Skeletal muscle cell (primary cell): ENCODE results near the gene PTPRN2.

ENCODE experiments used
- DNase-seq: peaks from one replicate; pipeline ENCODE4 v3.0.0-alpha.2; 2010; ENCODE audit warnings: low read depth
- H3K4me3 ChIP-seq: 2 replicates; pipeline ENCODE4 v1.5.1; 2011; ENCODE audit warnings: low read depth, mild to moderate bottlenecking, control low read depth, low read length, moderate library complexity

PTPRN2 gene

DNA sequence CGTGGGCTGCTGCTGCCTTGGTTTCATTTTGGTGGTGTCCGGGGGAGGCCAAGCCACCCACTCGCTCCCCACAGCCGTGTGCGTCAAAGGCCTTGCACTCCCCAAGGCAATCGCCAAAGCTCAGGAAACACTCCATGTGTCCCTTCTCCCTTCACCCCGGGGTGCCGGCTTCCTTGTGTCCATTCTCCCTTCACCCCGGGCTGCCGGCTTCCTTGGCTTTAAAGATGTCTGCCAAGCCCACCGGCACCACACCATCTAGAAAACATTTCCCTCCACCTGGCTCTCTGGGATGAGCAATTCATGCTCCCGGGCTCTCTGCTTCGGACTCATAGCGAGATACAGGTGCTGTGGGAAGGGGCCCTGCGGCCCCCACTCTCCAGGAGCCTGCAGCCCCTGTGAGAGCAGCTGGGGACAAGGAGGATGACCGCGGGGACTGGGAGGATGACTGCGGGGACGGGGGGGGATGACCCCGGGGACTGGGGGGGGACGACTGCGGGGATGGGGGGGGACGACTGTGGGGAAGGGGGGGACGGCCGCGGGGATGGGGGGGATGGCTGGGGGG is 928.7 kb downstream of the PTPRN2 start:
- no peak overlapping the region for H3K4me3 ChIP-seq
- no peak for DNase-seq

DNA sequence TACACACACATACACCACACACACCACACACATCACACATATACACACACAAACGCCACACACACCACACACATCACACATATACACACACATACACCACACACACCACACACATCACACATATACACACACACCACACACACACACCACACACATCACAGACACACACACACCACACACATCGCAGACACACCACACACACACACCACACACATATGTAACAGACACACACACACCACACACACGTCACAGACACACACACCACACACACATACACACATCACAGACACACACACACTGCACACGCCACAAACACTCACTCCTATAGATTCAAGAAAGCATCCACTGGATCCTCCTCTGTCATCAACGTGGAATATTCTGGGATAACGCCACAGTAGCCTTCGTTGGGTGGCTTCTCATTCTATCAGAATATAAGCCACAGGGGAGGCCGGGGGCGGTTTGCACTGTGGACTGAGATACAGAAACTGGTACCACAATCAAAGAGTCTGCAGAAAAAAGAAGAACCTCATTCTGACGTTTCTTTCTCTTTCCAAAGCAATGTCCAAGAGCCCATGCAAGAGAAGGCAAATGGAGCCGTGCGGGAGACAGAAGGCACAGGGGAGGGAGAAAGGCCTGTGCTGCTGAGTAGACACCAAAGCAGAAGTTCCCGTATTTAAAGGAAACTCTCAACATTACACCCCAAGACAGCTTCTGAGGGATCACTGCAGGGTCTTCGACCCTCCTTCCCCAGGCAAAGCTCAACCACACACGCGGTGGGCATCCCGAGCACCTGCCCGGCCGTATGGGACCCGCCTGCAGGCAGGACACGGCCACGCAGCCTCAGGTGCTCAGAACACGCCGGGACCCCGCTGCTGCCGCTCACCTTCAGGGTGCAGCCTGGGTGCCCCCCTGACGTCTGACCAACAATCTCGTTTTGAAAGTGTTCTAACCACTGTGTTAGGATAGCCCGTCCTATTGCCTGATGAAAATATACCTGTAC is 929.6 kb downstream of the PTPRN2 start:
- DNase-seq: no peak
- no peak overlapping the region for H3K4me3 ChIP-seq

DNA sequence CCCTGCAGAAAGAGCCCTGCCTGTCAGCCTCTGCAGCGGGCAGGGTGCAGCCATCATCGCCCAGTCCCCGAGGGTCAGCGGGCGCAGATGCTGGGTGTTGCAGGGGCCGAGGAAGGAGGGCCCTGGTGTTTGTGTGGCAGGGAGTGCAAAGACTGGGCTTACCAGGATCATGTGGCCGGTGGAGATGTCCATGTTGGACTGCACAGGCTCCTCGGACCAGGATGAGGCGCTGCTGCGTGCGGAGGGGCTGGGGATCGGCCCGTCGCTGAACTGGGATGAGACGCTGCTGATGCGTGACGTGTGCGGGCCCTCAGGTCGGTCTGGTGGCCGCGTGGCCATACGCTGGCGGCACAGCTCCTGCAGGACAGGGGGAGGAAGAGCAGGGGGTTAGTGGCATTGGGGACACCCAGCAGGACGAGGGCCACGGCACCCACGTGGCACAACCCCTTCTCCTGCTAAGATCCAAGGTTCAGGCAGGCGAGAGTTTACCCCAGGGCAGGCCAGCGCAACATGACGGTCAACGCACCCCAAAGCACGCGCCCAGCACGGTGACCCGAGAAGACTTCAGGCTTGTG is 931.3 kb downstream of the PTPRN2 start:
- no peak overlapping the region for H3K4me3 ChIP-seq
- DNase-seq: no peak

DNA sequence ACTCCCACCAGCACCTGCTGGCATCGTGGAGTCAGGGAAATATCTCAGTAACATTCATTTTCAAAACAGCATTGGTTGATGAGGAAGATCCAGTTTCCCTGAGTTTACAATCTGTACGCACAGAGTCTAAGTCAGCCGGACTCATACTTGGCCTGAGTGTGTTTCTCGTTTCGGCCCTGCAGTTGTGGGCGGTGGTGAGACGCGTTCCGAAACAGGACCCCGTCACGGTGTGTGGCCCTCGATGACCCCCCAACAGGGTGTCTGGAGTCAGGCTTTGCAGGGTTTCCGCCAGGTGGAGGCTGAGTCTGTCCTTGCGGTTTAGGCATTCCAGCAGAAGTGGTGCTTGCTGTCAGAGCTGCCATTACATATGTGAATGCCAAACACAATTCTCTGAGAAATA is 933.3 kb downstream of the PTPRN2 start:
- DNase-seq: no peak

DNA sequence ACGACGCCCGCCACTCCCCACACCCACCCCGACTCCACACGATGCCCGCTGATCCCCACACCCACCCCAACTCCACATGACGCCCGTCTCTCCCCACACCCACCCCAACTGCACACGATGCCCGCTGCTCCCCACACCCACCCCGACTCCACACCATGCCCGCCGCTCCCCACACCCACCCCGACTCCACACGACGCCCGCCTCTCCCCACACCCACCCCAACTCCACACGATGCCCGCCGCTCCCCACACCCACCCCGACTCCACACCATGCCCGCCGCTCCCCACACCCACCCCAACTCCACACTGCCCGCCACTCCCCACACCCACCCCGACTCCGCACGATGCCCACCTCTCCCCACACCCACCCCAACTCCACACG is 933.8 kb downstream of the PTPRN2 start:
- no peak overlapping the region for H3K4me3 ChIP-seq
- DNase-seq: no peak

More for the DNA sequence above, 933.3 kb downstream of the PTPRN2 start:
- H3K4me3 ChIP-seq: no peak overlapping the region

DNA sequence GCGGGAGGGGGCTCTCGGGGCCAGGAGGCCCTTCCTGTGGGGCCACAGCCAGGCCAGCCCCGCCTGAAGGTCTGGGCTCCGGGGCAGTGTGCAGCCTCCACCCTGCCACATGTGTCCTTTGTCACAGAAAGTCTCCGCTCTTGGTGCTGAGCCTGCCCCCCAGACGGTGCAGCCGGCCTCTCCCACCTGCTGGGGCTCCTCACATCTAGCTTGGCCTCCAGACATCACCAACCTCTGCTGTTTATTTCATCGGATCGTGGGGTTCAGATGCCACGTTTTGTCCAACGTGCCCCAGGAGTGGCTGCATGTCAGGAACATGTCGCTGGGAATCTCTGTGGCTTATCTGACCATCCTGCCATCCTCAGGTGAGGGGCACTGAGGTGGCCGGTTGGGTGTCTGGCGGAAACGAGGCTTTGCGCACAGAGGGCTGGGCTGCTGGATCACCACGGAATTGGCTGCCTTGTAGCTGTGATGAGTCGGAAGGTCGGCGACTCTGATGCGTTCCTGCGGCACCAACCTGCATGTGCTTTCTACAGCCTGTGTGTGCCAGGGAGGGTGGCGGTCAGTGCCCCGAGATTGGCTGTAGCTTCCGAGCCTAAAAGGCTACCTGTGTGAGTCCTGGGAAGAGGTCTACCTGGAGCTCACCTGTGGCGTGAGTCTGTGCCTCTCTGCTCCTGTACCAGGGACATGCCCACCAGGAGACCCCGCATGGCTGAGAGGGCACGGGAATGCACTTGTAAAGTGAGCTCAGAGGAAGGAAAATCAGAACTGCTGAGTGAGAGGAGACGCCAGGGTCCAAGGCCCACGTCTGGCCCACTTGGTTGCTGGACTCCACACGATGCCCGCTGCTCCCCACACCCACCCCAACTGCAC is 934.4 kb downstream of the PTPRN2 start:
- DNase-seq: no peak
- no peak overlapping the region for H3K4me3 ChIP-seq

DNA sequence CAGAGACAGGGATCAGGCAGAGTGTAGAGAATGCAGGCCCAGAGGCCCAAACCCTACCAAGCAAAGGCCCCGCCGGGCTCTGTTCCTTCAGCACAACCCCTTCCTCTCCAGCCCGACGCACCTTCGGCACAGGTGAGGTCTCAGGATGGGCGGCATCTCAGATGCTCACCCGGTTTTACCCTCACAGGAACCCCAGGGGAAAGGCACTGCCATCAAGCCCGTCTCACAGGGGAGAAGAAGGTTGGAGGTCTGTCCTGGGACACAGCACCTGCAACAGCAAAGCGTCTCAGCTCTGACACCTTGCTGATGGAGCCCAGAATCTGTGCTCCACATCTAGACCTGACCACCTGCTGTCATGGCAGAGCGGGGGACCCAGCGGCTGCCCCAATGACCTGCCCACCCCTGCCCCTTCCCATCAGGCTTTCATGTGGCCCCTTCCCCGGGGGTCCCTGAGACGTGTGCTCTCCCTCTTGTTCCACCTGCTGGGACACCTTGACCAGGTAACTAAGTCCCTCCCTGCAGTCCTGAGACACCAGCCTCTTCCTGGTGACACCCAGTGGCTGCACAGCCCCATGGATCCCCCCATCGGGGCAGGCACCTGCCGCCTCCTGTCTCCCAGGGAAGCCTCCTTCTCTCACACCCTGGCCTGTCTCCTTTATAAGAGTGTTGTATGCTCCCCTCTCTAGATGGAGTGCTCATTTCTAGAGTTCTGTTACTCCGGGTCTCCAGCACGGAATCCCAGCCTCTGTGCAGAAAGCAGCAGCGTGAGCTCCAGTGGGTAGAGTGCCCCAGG is 935.3 kb downstream of the PTPRN2 start:
- DNase-seq: no peak
- no peak overlapping the region for H3K4me3 ChIP-seq

DNA sequence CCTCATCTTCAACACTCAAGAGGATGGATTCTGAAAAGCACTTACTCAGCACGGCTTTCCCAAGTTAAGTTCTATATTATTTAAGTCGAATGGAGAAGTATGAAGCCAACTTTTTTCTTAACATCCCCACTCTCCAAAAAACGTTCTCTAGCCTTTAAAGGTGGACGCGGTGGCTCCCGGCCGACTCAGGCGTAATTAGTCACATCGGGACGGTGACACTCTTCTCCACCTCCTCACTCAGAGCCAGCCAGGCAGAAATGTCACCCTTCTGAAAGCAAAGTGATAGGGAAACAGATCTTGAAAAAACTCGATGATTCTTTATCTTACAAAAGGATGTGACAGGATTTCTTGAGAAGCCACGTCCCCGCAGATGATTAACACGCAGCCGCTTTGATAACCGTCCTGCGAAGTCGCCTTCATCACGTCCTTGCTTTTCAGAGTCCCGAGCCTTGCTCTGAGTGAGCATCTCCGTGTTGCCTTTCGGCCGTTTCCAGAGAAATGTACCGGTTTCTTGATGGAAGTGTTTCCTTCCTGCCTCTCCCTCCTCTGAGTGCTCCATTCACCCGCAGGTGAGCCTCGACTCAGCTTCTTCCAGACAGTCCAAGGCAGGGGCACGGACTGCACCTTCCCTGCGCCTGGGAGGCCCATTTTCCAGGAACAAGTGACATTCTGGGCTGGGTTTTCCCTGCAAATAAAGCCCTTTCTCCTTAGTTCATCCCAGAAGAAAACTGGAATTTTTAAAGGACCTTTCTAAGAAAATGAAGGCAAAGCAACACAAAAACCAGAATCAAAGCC is 936.1 kb downstream of the PTPRN2 start:
- no peak overlapping the region for H3K4me3 ChIP-seq
- no peak for DNase-seq

DNA sequence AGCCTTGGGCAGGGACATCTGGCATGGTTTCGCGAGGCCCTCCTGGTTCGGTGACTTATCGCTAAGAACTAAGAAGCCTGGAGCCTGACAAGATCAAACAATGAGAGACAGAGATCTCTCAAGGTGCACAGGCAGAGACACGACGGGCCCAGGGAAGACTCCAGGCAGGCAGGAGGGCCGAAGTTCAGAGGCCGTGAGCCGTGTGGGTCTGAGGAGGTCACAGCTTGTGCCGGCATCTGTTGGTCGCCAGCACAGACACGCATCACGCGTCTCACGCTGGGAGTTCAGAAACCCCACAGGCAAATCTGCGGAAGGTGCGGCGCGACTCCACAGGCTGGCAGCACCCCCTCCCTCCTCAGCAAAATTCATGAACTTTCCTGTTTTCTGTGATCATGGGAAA is 936.8 kb downstream of the PTPRN2 start:
- no peak overlapping the region for H3K4me3 ChIP-seq
- no peak for DNase-seq

DNA sequence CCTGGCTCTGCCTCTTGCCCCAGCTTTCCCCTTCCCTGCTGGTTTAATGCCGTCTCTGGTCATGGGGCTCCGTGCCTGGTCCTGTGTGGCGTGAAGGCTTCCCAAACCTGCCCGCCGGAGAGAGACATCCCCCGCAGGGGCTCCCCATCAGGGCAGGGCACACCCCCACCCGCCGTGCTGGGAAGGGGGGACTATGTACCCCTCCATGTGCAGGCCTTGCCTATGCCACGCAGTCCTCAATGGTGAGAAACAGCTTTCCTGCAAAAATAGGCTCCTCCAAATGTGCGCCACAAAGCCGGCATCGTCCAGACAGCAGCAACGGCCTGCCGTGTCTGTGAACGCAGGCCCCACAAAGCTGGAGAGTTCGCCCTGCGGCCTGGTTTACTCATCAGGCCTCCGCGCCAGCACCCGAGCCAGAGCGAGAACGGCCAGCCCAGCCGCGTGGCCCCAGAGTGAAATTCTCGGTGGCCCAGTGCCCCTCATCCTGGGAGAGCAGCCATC is 937.4 kb downstream of the PTPRN2 start:
- no peak for DNase-seq
- no peak overlapping the region for H3K4me3 ChIP-seq

DNA sequence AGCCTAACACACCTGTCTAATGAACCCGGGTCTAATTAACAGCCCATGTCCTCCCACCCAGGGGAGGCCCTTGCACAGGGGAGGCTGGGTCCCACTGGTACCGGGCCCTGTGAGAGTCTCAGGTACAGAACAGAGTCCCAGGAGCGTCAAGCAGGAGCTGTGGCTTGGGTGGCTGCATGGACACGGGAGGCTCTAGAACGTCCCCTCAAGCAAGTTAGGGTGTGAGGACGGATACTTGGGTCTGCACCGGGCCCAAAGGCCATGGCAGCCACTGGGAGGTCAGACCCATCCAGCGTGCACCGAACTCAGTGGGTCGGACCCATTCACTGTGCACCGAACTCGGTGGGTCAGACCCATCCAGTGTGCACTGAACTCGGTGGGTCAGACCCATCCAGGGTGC is 941.1 kb downstream of the PTPRN2 start:
- no peak overlapping the region for H3K4me3 ChIP-seq
- no peak for DNase-seq

DNA sequence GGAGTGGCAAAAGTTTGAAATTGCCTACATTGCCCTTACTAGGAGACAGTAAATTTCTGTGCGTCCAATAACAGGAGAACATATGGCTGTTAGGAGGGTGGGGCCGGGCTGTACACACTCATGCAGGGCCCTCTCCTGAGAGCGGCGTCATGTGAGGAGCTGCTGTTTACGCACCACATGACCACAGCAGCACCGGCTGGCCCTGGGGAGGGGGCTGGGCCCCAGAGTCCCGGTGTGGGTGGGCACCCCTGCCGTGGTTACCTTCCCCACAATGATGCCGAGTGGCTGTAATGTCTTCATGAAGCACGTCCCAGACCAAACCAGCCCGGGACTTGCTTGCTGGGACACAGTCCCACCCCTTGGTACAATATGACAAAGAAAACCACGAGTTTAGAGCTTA is 942.1 kb downstream of the PTPRN2 start:
- DNase-seq: no peak

DNA sequence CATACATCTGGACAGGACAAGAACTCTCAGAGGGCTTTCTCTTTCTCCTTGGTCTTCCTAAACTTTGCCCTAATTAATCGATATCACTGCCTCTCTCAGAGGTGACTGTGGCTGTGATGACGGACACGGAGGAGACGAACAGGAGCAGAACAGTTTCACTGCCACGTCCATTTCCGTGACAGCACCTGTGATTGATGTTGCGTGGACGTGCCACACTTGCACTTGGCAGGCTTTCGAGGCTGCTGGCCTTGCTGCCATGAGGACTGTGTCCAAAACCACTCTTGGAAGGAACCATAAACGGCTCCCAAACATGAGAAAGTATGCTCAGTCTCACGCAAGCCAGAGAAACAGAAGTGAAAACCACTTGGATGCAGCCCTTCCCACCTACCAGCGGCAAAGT is 942.7 kb downstream of the PTPRN2 start:
- no peak overlapping the region for H3K4me3 ChIP-seq
- no peak for DNase-seq

More for the DNA sequence above, 942.1 kb downstream of the PTPRN2 start:
- no peak overlapping the region for H3K4me3 ChIP-seq

DNA sequence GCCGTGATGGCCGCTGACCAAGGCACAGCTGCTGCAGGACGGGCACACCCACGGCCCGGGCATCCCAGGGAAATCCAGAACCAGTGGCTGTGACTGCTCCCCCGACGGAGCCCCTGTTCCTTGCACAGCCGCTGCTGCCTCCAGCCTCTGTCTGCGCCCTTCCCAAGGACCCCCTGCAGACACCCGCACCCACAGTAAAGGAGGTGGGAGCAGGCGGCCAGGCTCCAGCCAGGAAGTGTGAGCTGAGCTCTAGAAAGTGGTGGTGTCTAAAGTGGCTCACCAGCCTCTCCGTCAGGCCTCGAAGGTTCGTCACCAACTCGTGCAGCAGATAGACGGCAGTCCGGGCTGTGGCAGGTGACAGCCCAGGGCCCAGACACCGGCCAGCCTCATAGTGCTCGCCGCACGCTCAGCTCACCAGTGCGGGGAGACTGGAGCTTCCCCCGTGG is 944.1 kb downstream of the PTPRN2 start:
- no peak overlapping the region for H3K4me3 ChIP-seq
- DNase-seq: no peak

DNA sequence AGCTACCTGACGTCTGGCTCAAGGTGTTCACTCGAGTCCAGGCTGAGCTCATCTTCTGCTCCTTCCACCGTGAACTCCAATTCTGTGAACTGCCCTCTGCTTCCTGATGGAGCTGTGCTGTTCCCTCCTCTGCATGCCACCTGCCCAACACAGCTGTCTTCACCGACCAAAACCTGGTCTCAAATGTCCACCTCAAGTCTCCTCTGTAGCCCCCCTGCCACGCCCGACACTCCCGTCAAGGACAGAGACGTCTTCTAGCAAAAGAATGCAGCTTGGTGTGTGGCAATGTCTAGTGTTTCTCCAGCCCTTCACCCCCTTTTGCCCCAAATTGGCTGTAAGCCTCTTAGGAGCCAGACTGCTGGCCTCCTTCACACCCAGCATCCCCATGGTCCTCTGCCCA is 945.8 kb downstream of the PTPRN2 start:
- no peak for DNase-seq
- H3K4me3 ChIP-seq: no peak overlapping the region

DNA sequence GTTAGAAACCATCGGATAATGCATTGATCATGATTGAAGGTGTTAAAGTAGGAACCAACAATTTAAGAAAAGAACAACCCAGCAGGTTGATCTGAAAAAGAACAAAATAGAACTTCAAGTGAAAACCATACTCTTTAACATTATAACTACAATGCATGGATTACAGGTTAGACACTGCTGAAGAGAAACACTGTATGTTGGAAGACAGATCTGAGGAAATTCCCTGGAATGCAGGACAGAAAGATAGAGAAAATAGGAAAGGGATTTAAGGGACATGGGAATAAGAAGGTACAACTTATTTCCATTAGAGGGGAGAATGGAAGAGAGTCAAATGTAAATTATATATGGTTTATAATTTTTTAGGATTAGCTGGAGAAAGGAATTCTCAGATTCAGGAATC is 947.5 kb downstream of the PTPRN2 start:
- no peak overlapping the region for H3K4me3 ChIP-seq
- no peak for DNase-seq

DNA sequence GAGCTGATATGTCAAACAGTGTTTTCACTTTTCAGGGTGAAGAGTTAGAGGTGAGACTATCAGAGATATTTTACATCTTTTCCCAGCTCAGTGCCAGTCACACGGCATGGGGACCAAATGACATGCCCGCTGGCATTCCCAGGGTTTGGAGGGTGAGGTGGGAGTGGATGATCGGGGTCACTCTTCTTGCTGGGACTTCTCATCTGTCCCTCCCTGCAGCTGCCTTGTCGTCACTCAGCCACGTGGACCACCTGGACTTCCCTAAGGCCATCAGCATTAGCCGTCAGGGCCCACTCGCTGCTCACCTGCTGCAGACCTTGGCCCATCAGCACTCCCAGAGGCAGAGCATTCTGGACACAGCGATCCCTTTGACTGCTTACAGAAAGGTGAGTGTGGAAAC is 949.1 kb downstream of the PTPRN2 start:
- DNase-seq: no peak

More for the DNA sequence above, 949.1 kb downstream of the PTPRN2 start:
- no peak overlapping the region for H3K4me3 ChIP-seq
